Fibroblast of lung (primary cell): ENCODE measurements around the gene EDA2R. TPM values are rescaled to one million over a fixed set of nuclear protein-coding genes. Genes with fewer than 3 reads are reported as not detected.

Experiments
- DNase-seq, 2 donors: peaks; one replicate each; pipeline versions ENCODE4 v3.0.0 to v3.0.0-alpha.2; 2010; ENCODE audit warnings: low read depth in 2 of 2
- H2AFZ ChIP-seq: 2 replicates; pipeline ENCODE4 v1.5.1; 2012; ENCODE audit warnings: low read length, control low read depth, inconsistent platforms
- H3K27ac ChIP-seq: 2 replicates; pipeline ENCODE4 v1.5.1; 2011; ENCODE audit warnings: low read length, control low read depth; ENCODE audit not compliant: insufficient read depth
- H3K27me3 ChIP-seq: 2 replicates; pipeline ENCODE4 v1.5.1; 2011; ENCODE audit warnings: mild to moderate bottlenecking, low read length; ENCODE audit not compliant: control insufficient read depth, insufficient read depth
- H3K36me3 ChIP-seq: 2 replicates; pipeline ENCODE4 v1.5.1; 2011; ENCODE audit warnings: low read length; ENCODE audit not compliant: control insufficient read depth, insufficient read depth
- H3K4me1 ChIP-seq: 2 replicates; pipeline ENCODE4 v1.5.1; 2011; ENCODE audit warnings: low read length; ENCODE audit not compliant: control insufficient read depth, insufficient read depth; ENCODE audit errors: extremely low read depth
- H3K4me2 ChIP-seq: 2 replicates; pipeline ENCODE4 v1.5.1; 2011; ENCODE audit warnings: low read length, control low read depth; ENCODE audit not compliant: insufficient read depth; ENCODE audit errors: extremely low read depth
- H3K4me3 ChIP-seq, 4 experiments: fragments of 200-600 bp in 1 of 4; sonication (generic) in 1 of 4; replicated peaks in 1 of 4; 2 replicates each; pipeline ENCODE4 v1.5.1; 2011 to 2016; ENCODE audit warnings: low read length in 4 of 4, low read depth in 3 of 4, mild to moderate bottlenecking in 3 of 4, control low read depth in 2 of 4, inconsistent platforms in 1 of 4, mixed read lengths in 1 of 4; ENCODE audit not compliant: insufficient read depth in 1 of 4; ENCODE audit errors: control extremely low read depth in 1 of 4
- H3K79me2 ChIP-seq: 2 replicates; pipeline ENCODE4 v1.5.1; 2012; ENCODE audit warnings: mild to moderate bottlenecking, low read length, inconsistent platforms; ENCODE audit not compliant: control insufficient read depth, insufficient read depth
- H3K9ac ChIP-seq: 2 replicates; pipeline ENCODE4 v1.5.1; 2011; ENCODE audit warnings: mild to moderate bottlenecking, low read length, control low read depth; ENCODE audit not compliant: insufficient read depth
- H3K9me3 ChIP-seq: 2 replicates; pipeline ENCODE4 v1.5.1; 2012; ENCODE audit warnings: low read depth, low read length; ENCODE audit not compliant: control insufficient read depth, insufficient read depth
- H4K20me1 ChIP-seq: 2 replicates; pipeline ENCODE4 v1.5.1; 2011; ENCODE audit warnings: low read length; ENCODE audit not compliant: control insufficient read depth, insufficient read depth; ENCODE audit errors: extremely low read depth
- CTCF ChIP-seq, 2 donors: IDR thresholded peaks in 1 of 2; conservative IDR thresholded peaks in 1 of 2; 1 replicate in 1 of 2; 2 replicates in 1 of 2; pipeline ENCODE4 v1.5.1; 2011 to 2012; ENCODE audit warnings: low read length in 2 of 2, control low read depth in 1 of 2, inconsistent platforms in 1 of 2, low read depth in 1 of 2, mild to moderate bottlenecking in 1 of 2
- EZH2 ChIP-seq: IDR thresholded peaks from 2 replicates; pipeline ENCODE4 v1.5.1; 2012; ENCODE audit warnings: low read length, control low read depth, mild to moderate bottlenecking; ENCODE audit errors: missing control alignments
- polyA plus RNA-seq, 2 donors: library from polyadenylated mRNA; depleted of rRNA in 1 of 2; stranded (reverse) in 1 of 2; unstranded in 1 of 2; fragments of >200 nt; gene quantifications; 2 replicates each; pipeline ENCODE4 v1.2.1, GENCODE V29; 2011 to 2012; ENCODE audit warnings: missing spikeins in 1 of 2
- total RNA-seq: library from RNA; depleted of rRNA; stranded (reverse); fragments of >200 nt; gene quantifications from 2 replicates; pipeline ENCODE4 v1.2.1, GENCODE V29; 2014

EDA2R gene
- total and polyA plus RNA-seq, 2 donors (not counting 1 experiment from before 2014, with no cell fraction given) = 9.3 to 21.0 TPM

- H3K4me3 ChIP-seq = no peak overlapping the region
- H3K79me2 ChIP-seq = no peaks in the 10 kb centered on the region
- no peak overlapping the region for H3K9ac ChIP-seq
- H4K20me1 ChIP-seq = no peaks in the 10 kb centered on the region
- no peak for TF ChIP-seq CTCF (conservative IDR thresholded peaks at IDR 0.05 in 1 of 2, IDR thresholded peaks at IDR 0.05 in 1 of 2; ENCODE audit: low read depth in 1 of 2, low read length in 2 of 2)
- no peak for TF ChIP-seq EZH2
- no peaks in the 10 kb centered on the region for H3K36me3 ChIP-seq
- no peaks in the 10 kb centered on the region for H3K27me3 ChIP-seq
- no peak for DNase-seq
- no peaks in the 10 kb centered on the region for H3K4me1 ChIP-seq
- H3K4me2 ChIP-seq = no peak overlapping the region
- no peak overlapping the region for H3K27ac ChIP-seq
- no peaks in the 10 kb centered on the region for H3K9me3 ChIP-seq
- no peak overlapping the region for H2AFZ ChIP-seq
Measured at GRCh38 chrX:66675541-66675940, 36.7 kb upstream of the EDA2R start.

- Histone ChIP-seq H3K4me3 (no peak overlapping the region), H3K9me3 (no peaks in the 10 kb centered on the region), H3K4me1 (no peaks in the 10 kb centered on the region), H2AFZ (no peak overlapping the region), H3K27me3 (no peaks in the 10 kb centered on the region), H3K4me2 (no peak overlapping the region), H3K79me2 (no peaks in the 10 kb centered on the region), H3K9ac (no peak overlapping the region), H3K36me3 (no peaks in the 10 kb centered on the region), H4K20me1 (no peaks in the 10 kb centered on the region), H3K27ac (no peak overlapping the region)
- no peak for DNase-seq
- no peak for TF ChIP-seq EZH2
- no peak for TF ChIP-seq CTCF (conservative IDR thresholded peaks at IDR 0.05 in 1 of 2, IDR thresholded peaks at IDR 0.05 in 1 of 2; ENCODE audit: low read depth in 1 of 2, low read length in 2 of 2)
Measured at GRCh38 chrX:66674506-66674905, 35.6 kb upstream of the EDA2R start.

GRCh38 chrX:66672106-66672505 lies 33.2 kb upstream of the EDA2R start:
- no peak for DNase-seq

More at GRCh38 chrX:66672106-66672505, 33.2 kb upstream of the EDA2R start:
- Histone ChIP-seq H3K9me3 (no peaks in the 10 kb centered on the region), H3K4me2 (no peak overlapping the region), H4K20me1 (no peaks in the 10 kb centered on the region), H3K79me2 (no peaks in the 10 kb centered on the region), H3K27me3 (no peaks in the 10 kb centered on the region), H3K4me3 (no peak overlapping the region), H2AFZ (no peak overlapping the region), H3K9ac (no peak overlapping the region), H3K27ac (no peak overlapping the region), H3K36me3 (no peaks in the 10 kb centered on the region), H3K4me1 (no peaks in the 10 kb centered on the region)
- TF ChIP-seq EZH2 (no peak), CTCF (conservative IDR thresholded peaks at IDR 0.05 in 1 of 2, IDR thresholded peaks at IDR 0.05 in 1 of 2; ENCODE audit: low read depth in 1 of 2, low read length in 2 of 2) (no peak)
